Upper lobe of left lung (tissue), 6 donors: ENCODE data around the gene MEAK7. TPM values are rescaled to one million over a fixed set of nuclear protein-coding genes. Genes with fewer than 3 reads are reported as not detected.

Experiments used
- ATAC-seq, 2 donors: fragments of 200-7000 bp; cut with Tn5 transposase; one replicate each; pipeline ENCODE4 v1.9.1; 2022; ENCODE audit warnings: mild to moderate bottlenecking in 2 of 2, moderate library complexity in 2 of 2; ENCODE audit not compliant: low FRiP score in 2 of 2
- DNase-seq, 2 donors: peaks; one replicate each; pipeline ENCODE4 v3.0.0-alpha.2; 2019 to 2020
- H3K27ac ChIP-seq, 4 donors: fragments of 200-600 bp; sonication (generic); one replicate each; pipeline ENCODE4 v1.5.1; 2016 to 2019
- H3K27me3 ChIP-seq, 4 donors: fragments of 200-600 bp; sonication (generic); one replicate each; pipeline ENCODE4 v1.5.1; 2017 to 2019
- H3K36me3 ChIP-seq, 4 donors: fragments of 200-600 bp; sonication (generic); one replicate each; pipeline ENCODE4 v1.5.1; 2016 to 2019
- H3K4me1 ChIP-seq, 4 donors: fragments of 200-600 bp; sonication (generic); one replicate each; pipeline ENCODE4 v1.5.1; 2018 to 2019
- H3K4me3 ChIP-seq, 4 donors: fragments of 200-600 bp; sonication (generic); one replicate each; pipeline ENCODE4 v1.5.1; 2017 to 2019; ENCODE audit warnings: mild to moderate bottlenecking in 2 of 4, moderate library complexity in 1 of 4
- H3K9me3 ChIP-seq, 4 donors: fragments of 200-600 bp; sonication (generic); one replicate each; pipeline ENCODE4 v1.5.1; 2018 to 2019
- CTCF ChIP-seq, 6 experiments: fragments of 450-650 bp in 4 of 6; fragments of 200-600 bp in 2 of 6; sonication (generic) in 2 of 6; IDR thresholded peaks; one replicate each; pipeline ENCODE4 v1.5.1; 2016 to 2019; ENCODE audit warnings: antibody characterized with exemption in 6 of 6
- EP300 ChIP-seq, 4 donors: sonication (generic); formaldehyde crosslinking; IDR thresholded peaks; one replicate each; pipeline ENCODE4 v1.5.1; 2017; ENCODE audit warnings: antibody characterized with exemption in 4 of 4, control low read depth in 2 of 4
- POLR2A ChIP-seq, 4 donors: fragments of 450-650 bp; IDR thresholded peaks; one replicate each; pipeline ENCODE4 v1.5.1; 2016 to 2017; ENCODE audit warnings: antibody characterized with exemption in 4 of 4, mild to moderate bottlenecking in 2 of 4
- POLR2AphosphoS5 ChIP-seq, 2 donors: sonication (generic); formaldehyde crosslinking; IDR thresholded peaks; one replicate each; pipeline ENCODE4 v1.5.1; 2017; ENCODE audit warnings: antibody characterized with exemption in 2 of 2
- WGBS, 2 donors: methylation state at CpG; one replicate each; pipeline ENCODE4 v1.1.5; 2017 to 2018; 5-methylcytosine and 5-hydroxymethylcytosine counted together
- total RNA-seq, 6 donors: library from RNA; depleted of rRNA in 4 of 6; stranded (reverse); fragments of >200 nt in 4 of 6; gene quantifications; one replicate each; pipeline versions ENCODE4 v1.1.0 to v1.2.1, GENCODE V29; 2016 to 2021
- donor health status: DM: no; HTN: no; CAD: no; lungs with moderate emphysema.
- donor health status: DM: no; HTN: yes; CAD: no; lungs with severe emphysema.

Gene MEAK7
- total RNA-seq, 6 donors from 2014 or later = 8.5 to 32.8 (median 12.2) TPM

GRCh38 chr16:84467709-84468108, 36.8 kb downstream of the MEAK7 start:
- DNase-seq = no peak
- no peak for TF ChIP-seq CTCF (IDR thresholded peaks at IDR 0.05)
- TF ChIP-seq POLR2A (IDR thresholded peaks at IDR 0.05) = no peak
- no peak for TF ChIP-seq POLR2AphosphoS5 (IDR thresholded peaks at IDR 0.05)
- no peak for TF ChIP-seq EP300 (IDR thresholded peaks at IDR 0.05)
- H3K27ac ChIP-seq = no peak overlapping the region
- no peak for ATAC-seq
- peaks cover 0 to 9% (median 5%) of the 10 kb centered on the region in 4 donors for H3K9me3 ChIP-seq
- H3K4me3 ChIP-seq = no peak overlapping the region
- no peaks in the 10 kb centered on the region for H3K27me3 ChIP-seq
- no peaks in the 10 kb centered on the region for H3K4me1 ChIP-seq
- H3K36me3 ChIP-seq = peaks cover 0 to 21% (median 10%) of the 10 kb centered on the region in 4 donors

GRCh38 chr16:84467256-84467655, 37.2 kb downstream of the MEAK7 start:
- peaks cover 0 to 9% (median 5%) of the 10 kb centered on the region in 4 donors for H3K9me3 ChIP-seq
- H3K27me3 ChIP-seq = no peaks in the 10 kb centered on the region
- DNase-seq (no peak), ATAC-seq (no peak)
- no peak overlapping the region for H3K4me3 ChIP-seq
- H3K4me1 ChIP-seq = no peaks in the 10 kb centered on the region
- no peak for TF ChIP-seq EP300 (IDR thresholded peaks at IDR 0.05)
- no peak for TF ChIP-seq CTCF (IDR thresholded peaks at IDR 0.05)
- TF ChIP-seq POLR2AphosphoS5 (IDR thresholded peaks at IDR 0.05) = no peak
- TF ChIP-seq POLR2A (IDR thresholded peaks at IDR 0.05) = no peak
- H3K27ac ChIP-seq = no peak overlapping the region
- 70 to 89% methylated on average over 1 of the region's 1 CpG for WGBS, 2 donors
- H3K36me3 ChIP-seq = peaks cover 0 to 26% (median 13%) of the 10 kb centered on the region in 4 donors

- WGBS, 2 donors = 47 to 60% methylated on average over 4 of the region's 4 CpGs
- Histone ChIP-seq H3K9me3 (peaks cover 0 to 9% (median 5%) of the 10 kb centered on the region in 4 donors), H3K27me3 (no peaks in the 10 kb centered on the region), H3K4me1 (no peaks in the 10 kb centered on the region), H3K4me3 (no peak overlapping the region), H3K27ac (no peak overlapping the region), H3K36me3 (peaks cover 0 to 31% (median 15%) of the 10 kb centered on the region in 4 donors)
- ATAC-seq (no peak), DNase-seq (no peak)
- TF ChIP-seq POLR2A (IDR thresholded peaks at IDR 0.05) (no peak), CTCF (IDR thresholded peaks at IDR 0.05) (no peak), POLR2AphosphoS5 (IDR thresholded peaks at IDR 0.05) (no peak), EP300 (IDR thresholded peaks at IDR 0.05) (no peak)
These were observed 37.8 kb downstream of the MEAK7 start for GRCh38 chr16:84466692-84467091.

GRCh38 chr16:84465154-84465553, 39.3 kb downstream of the MEAK7 start:
- 87 to 90% methylated on average over 6 of the region's 6 CpGs for WGBS, 2 donors
- no peak for ATAC-seq
- TF ChIP-seq POLR2AphosphoS5 (IDR thresholded peaks at IDR 0.05) (no peak), EP300 (IDR thresholded peaks at IDR 0.05) (no peak), CTCF (IDR thresholded peaks at IDR 0.05) (no peak), POLR2A (IDR thresholded peaks at IDR 0.05) (no peak)
- Histone ChIP-seq H3K27me3 (no peaks in the 10 kb centered on the region), H3K4me3 (no peak overlapping the region), H3K27ac (no peak overlapping the region), H3K9me3 (peaks cover 0 to 9% (median 5%) of the 10 kb centered on the region in 4 donors), H3K4me1 (no peaks in the 10 kb centered on the region), H3K36me3 (peaks cover 0 to 37% (median 20%) of the 10 kb centered on the region in 4 donors)
- DNase-seq = peak in 1 of 2 donors; percentile 2

- DNase-seq = peak in 1 of 2 donors; percentile 7
- H3K4me3 ChIP-seq = no peak overlapping the region
- peaks cover 0 to 37% (median 20%) of the 10 kb centered on the region in 4 donors for H3K36me3 ChIP-seq
- no peak for TF ChIP-seq POLR2AphosphoS5 (IDR thresholded peaks at IDR 0.05)
- ATAC-seq = no peak
- peaks cover 0 to 9% (median 5%) of the 10 kb centered on the region in 4 donors for H3K9me3 ChIP-seq
- H3K4me1 ChIP-seq = no peaks in the 10 kb centered on the region
- WGBS, 2 donors = 81 to 82% methylated on average over 6 of the region's 6 CpGs
- H3K27me3 ChIP-seq = no peaks in the 10 kb centered on the region
- no peak overlapping the region for H3K27ac ChIP-seq
These were observed 40.3 kb downstream of the MEAK7 start for GRCh38 chr16:84464116-84464515.
